Measurements from ENCODE around the gene INO80D. TPM values are rescaled to one million over a fixed set of nuclear protein-coding genes. Genes with fewer than 3 reads are reported as not detected.

The INO80D gene, protein sequence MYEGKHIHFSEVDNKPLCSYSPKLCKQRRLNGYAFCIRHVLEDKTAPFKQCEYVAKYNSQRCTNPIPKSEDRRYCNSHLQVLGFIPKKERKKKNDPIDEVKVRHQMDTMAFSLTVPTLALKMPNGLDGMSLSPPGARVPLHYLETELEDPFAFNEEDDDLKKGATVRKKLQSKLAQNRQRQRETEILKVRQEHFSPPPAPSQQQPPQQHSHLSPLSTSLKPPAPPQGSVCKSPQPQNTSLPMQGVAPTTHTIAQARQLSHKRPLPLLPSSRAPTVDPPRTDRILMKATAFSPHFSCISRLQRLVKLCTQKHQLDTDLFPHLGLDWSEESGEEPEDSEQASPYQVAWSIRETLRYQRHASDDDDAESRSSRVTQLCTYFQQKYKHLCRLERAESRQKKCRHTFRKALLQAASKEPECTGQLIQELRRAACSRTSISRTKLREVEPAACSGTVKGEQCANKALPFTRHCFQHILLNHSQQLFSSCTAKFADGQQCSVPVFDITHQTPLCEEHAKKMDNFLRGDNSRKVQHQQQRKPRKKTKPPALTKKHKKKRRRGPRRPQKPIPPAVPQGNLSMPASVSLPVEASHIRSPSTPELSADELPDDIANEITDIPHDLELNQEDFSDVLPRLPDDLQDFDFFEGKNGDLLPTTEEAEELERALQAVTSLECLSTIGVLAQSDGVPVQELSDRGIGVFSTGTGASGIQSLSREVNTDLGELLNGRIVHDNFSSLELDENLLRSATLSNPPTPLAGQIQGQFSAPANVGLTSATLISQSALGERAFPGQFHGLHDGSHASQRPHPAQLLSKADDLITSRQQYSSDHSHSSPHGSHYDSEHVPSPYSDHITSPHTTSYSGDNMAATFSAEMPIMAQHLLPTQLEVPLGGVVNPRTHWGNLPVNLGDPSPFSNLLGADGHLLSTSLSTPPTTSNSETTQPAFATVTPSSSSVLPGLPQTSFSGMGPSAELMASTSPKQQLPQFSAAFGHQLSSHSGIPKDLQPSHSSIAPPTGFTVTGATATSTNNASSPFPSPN
- total RNA-seq (2021), result 20.9 and 21.7 TPM in 2 replicates
- Bru-seq, nascent RNA, result percentile 79 among the genes with signal in this experiment
- BruChase-seq, experiment 1, labeled RNA remaining after a 2-hour chase, result percentile 89 among the genes with signal in this experiment
- BruChase-seq, experiment 2, labeled RNA remaining after a 6-hour chase, result percentile 77 among the genes with signal in this experiment
- long read RNA-seq, partial matches to known transcripts, result 0 of 2 reads
- long read RNA-seq, other reads (novel, unspliced or antisense), result 2 of 2 reads

DNA sequence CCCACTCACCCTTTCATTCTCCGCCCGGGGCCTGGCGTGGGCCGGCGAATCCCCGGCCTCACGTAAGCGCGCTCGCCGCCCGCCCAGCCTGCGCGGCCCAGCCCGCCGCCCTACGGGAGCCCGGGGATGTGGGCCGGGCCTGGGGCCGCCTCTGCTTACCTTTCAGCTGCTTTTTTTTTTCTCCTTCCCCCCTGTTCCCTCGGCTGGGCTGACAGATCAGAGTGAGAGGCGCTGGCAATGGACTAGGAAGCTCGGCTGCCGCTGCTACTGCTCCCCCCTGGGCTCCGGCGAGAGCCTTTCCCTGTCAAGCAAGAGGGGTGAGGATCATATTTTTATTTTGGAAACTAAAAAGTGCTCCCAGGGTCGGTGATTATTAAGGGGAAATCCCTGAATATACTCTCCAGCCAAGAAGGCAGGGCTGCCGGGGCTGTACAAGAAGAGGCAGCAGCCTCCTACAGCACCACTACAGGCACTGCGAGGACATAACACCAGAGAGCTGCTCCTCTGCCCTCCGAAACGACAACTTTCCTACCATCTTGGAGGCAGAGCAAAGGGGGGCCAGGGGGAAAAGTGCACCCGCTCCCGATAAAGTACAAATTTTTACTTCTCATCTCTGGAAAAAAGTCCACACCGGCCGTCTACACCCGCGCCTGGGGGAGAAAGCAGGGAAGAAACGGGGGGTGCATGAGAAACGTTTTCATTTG is at the start of gene INO80D:
Gene INO80D, minus strand, starts transcription at position 433 of the 704 bp plus-strand sequence. CDS start 23,158 bp downstream, outside the sequence.
- DNase-seq (ENCODE audit: low spot score), result peak; percentile 90
- no peaks in the 10 kb centered on the region for H3K36me3 ChIP-seq (ENCODE audit: insufficient read depth, low read length, poor library complexity, severe bottlenecking)
- peaks cover 17% of the 10 kb centered on the region for H3K4me1 ChIP-seq (ENCODE audit: insufficient read depth, low read length, poor library complexity, severe bottlenecking)
- POLR2A ChIA-PET (ENCODE audit: low non-redundant PET), result interaction anchor here (0.5 to 0.6 kb wide), 3 partner anchors 23 to 1959 kb away, joined by 3 to 10 read pairs (median 4); no protein-coding TSS in a partner anchor
- CTCF ChIA-PET, result interaction anchor here (0.6 to 1.5 kb wide), 2 partner anchors 11 to 12 kb away, joined by 3 to 6 read pairs; no protein-coding TSS in a partner anchor
- peak within 1 kb of the TSS; percentile 99 for H3K27ac ChIP-seq (ENCODE audit: low read depth, low read length, poor library complexity, severe bottlenecking)
- no peaks in the 10 kb centered on the region for H3K9me3 ChIP-seq (ENCODE audit: low read depth, low read length, poor library complexity, severe bottlenecking)
- intact Hi-C loops (cut with micrococcal nuclease; ENCODE audit: unreplicated experiment), result loop anchor here (2.0 kb wide), 1 partner anchor 73 kb away; the partner anchor contains the start of genes EEF1B2 and NDUFS1
- TSS peak; percentile 62 for BruUV-seq (replicated peaks)
- H3K4me3 ChIP-seq (ENCODE audit: low read depth, low read length, poor library complexity, severe bottlenecking), result peak within 1 kb of the TSS; percentile 65
- no peaks in the 10 kb centered on the region for H3K27me3 ChIP-seq (replicated peaks; ENCODE audit: insufficient read depth, low read depth, low read length, poor library complexity)
- TF ChIP-seq EZH2 (IDR thresholded peaks at IDR 0.05; ENCODE audit: borderline replicate concordance, low read depth, low read length, poor library complexity, severe bottlenecking), result no peak
- TF ChIP-seq, protein P1, sequence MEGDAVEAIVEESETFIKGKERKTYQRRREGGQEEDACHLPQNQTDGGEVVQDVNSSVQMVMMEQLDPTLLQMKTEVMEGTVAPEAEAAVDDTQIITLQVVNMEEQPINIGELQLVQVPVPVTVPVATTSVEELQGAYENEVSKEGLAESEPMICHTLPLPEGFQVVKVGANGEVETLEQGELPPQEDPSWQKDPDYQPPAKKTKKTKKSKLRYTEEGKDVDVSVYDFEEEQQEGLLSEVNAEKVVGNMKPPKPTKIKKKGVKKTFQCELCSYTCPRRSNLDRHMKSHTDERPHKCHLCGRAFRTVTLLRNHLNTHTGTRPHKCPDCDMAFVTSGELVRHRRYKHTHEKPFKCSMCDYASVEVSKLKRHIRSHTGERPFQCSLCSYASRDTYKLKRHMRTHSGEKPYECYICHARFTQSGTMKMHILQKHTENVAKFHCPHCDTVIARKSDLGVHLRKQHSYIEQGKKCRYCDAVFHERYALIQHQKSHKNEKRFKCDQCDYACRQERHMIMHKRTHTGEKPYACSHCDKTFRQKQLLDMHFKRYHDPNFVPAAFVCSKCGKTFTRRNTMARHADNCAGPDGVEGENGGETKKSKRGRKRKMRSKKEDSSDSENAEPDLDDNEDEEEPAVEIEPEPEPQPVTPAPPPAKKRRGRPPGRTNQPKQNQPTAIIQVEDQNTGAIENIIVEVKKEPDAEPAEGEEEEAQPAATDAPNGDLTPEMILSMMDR (conservative IDR thresholded peaks at IDR 0.05; ENCODE audit: low read depth, low read length), result peak; percentile 61

DNA sequence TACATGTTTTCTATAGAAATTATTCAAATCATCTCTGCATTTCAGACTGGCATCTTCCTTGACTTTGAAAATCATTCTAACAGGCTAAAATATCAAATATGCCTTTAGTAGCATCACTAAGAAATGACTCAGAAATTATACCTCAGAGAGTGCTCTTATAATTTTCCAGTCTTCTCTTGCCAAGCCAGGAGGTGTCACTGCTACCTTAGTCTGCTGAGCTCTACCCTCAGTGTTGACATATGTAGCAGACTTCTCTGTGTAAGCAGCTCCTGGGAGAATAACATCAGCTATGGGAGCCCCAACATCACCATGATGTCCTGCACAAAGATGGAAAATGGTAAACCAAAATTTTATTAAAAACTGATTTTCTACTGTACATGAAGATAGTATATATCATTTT is 41.7 kb upstream of the INO80D start:
- TF ChIP-seq, protein P1 (conservative IDR thresholded peaks at IDR 0.05; ENCODE audit: low read depth, low read length), result 0 out of 2 replicates have a peak, but pooled peaks have one; percentile 10
- no peak for TF ChIP-seq EZH2 (IDR thresholded peaks at IDR 0.05; ENCODE audit: borderline replicate concordance, low read depth, low read length, poor library complexity, severe bottlenecking)
- DNase-seq (ENCODE audit: low spot score), result no peak
- intact Hi-C loops (cut with micrococcal nuclease; ENCODE audit: unreplicated experiment), result no loop called here
- H3K4me3 ChIP-seq (ENCODE audit: low read depth, low read length, poor library complexity, severe bottlenecking), result no peak overlapping the region
- H3K36me3 ChIP-seq (ENCODE audit: insufficient read depth, low read length, poor library complexity, severe bottlenecking), result peaks cover 80% of the 10 kb centered on the region
- no peaks in the 10 kb centered on the region for H3K27me3 ChIP-seq (replicated peaks; ENCODE audit: insufficient read depth, low read depth, low read length, poor library complexity)
- no TSS peak for BruUV-seq (replicated peaks)
- no peaks in the 10 kb centered on the region for H3K9me3 ChIP-seq (ENCODE audit: low read depth, low read length, poor library complexity, severe bottlenecking)
- POLR2A ChIA-PET (ENCODE audit: low non-redundant PET), result interaction anchor here (0.5 kb wide), 1 partner anchor 43 kb away, joined by 3 read pairs; no protein-coding TSS in a partner anchor
- H3K27ac ChIP-seq (ENCODE audit: low read depth, low read length, poor library complexity, severe bottlenecking), result no peak overlapping the region
- CTCF ChIA-PET, result no interaction called here
- no peaks in the 10 kb centered on the region for H3K4me1 ChIP-seq (ENCODE audit: insufficient read depth, low read length, poor library complexity, severe bottlenecking)
